ENCODE measurements around the gene PADI1. TPM values are rescaled to one million over a fixed set of nuclear protein-coding genes. Genes with fewer than 3 reads are reported as not detected.

The PADI1 gene
- total RNA-seq, 4 donors from 2014 or later = not detected

GRCh38 chr1:17201201-17202021 is 3.5 kb upstream of the PADI1 start:
- TF ChIP-seq CTCF (IDR thresholded peaks at IDR 0.05; ENCODE audit: low read depth) = no peak

- TF ChIP-seq CTCF (IDR thresholded peaks at IDR 0.05; ENCODE audit: low read depth) = no peak
These were observed 724 bp downstream of the PADI1 start for GRCh38 chr1:17205652-17206051.

- no peak for TF ChIP-seq CTCF (IDR thresholded peaks at IDR 0.05; ENCODE audit: low read depth)
These were observed 1.3 kb downstream of the PADI1 start for GRCh38 chr1:17206196-17206595.

GRCh38 chr1:17207046-17207445 is 2.1 kb downstream of the PADI1 start:
- no peak for TF ChIP-seq CTCF (IDR thresholded peaks at IDR 0.05; ENCODE audit: low read depth)

- no peak for TF ChIP-seq CTCF (IDR thresholded peaks at IDR 0.05; ENCODE audit: low read depth)
These were observed 2.6 kb downstream of the PADI1 start for GRCh38 chr1:17207540-17207939.

GRCh38 chr1:17207966-17208418 is 3.1 kb downstream of the PADI1 start:
- TF ChIP-seq CTCF (IDR thresholded peaks at IDR 0.05; ENCODE audit: low read depth) = no peak

GRCh38 chr1:17208546-17208945 is 3.6 kb downstream of the PADI1 start:
- no peak for TF ChIP-seq CTCF (IDR thresholded peaks at IDR 0.05; ENCODE audit: low read depth)
